Neural cell (in vitro differentiated cells): ENCODE measurements around the gene ATE1. TPM values are rescaled to one million over a fixed set of nuclear protein-coding genes. Genes with fewer than 3 reads are reported as not detected.
"Not testable (repeated sequence)": the region's sequence is repeated elsewhere in the genome, so short reads cannot be mapped to it uniquely, and the experiment has no call there.

Experiments
- H2AFZ ChIP-seq: fragments of 200-600, 300-800 bp; sonication (generic), shearing (Covaris generic); 2 replicates; pipeline ENCODE4 v1.6.0; 2014; ENCODE audit warnings: low read depth, mild to moderate bottlenecking, antibody characterized with exemption, low read length, moderate library complexity
- H3F3A ChIP-seq: fragments of 200-600 bp; shearing (Covaris generic); 2 replicates; pipeline ENCODE4 v1.6.1; 2016; ENCODE audit warnings: mild to moderate bottlenecking, moderate library complexity, mixed read lengths, antibody characterized with exemption, low read length; ENCODE audit not compliant: insufficient read depth, poor library complexity, severe bottlenecking
- H3K27ac ChIP-seq: fragments of 200-600, 300-800 bp; sonication (generic), shearing (Covaris generic); 2 replicates; pipeline ENCODE4 v1.5.1; 2014; ENCODE audit warnings: mild to moderate bottlenecking, low read length, moderate library complexity
- H3K27me3 ChIP-seq: fragments of 300-800, 200-600 bp; sonication (generic), shearing (Covaris generic); 2 replicates; pipeline ENCODE4 v1.6.0; 2014; ENCODE audit warnings: mild to moderate bottlenecking, low read depth, low read length, moderate library complexity; ENCODE audit not compliant: insufficient read depth
- H3K36me3 ChIP-seq: fragments of 300-800, 200-600 bp; sonication (generic), shearing (Covaris generic); 2 replicates; pipeline ENCODE4 v1.5.1; 2014; ENCODE audit warnings: mild to moderate bottlenecking, antibody characterized with exemption, low read length, moderate library complexity; ENCODE audit not compliant: insufficient read depth
- H3K4me2 ChIP-seq: fragments of 300-800, 200-600 bp; sonication (generic), shearing (Covaris generic); 2 replicates; pipeline ENCODE4 v1.6.0; 2014; ENCODE audit warnings: mild to moderate bottlenecking, low read length
- H3K4me3 ChIP-seq: fragments of 300-800, 200-600 bp; sonication (generic), shearing (Covaris generic); 2 replicates; pipeline ENCODE4 v1.5.1; 2014; ENCODE audit warnings: mild to moderate bottlenecking, low read length, moderate library complexity
- H3K79me2 ChIP-seq: fragments of 200-600 bp; shearing (Covaris generic); replicated peaks from 2 replicates; pipeline ENCODE4 v1.6.0; 2014; ENCODE audit warnings: mild to moderate bottlenecking, low read length, moderate library complexity; ENCODE audit not compliant: insufficient read depth
- H3K9ac ChIP-seq: fragments of 300-800, 200-600 bp; sonication (generic), shearing (Covaris generic); 2 replicates; pipeline ENCODE4 v1.6.1; 2016; ENCODE audit warnings: mild to moderate bottlenecking, low read length, mixed read lengths
- H3K9me2 ChIP-seq: fragments of 200-600 bp; shearing (Covaris generic); 2 replicates; pipeline ENCODE4 v1.6.1; 2016; ENCODE audit warnings: mild to moderate bottlenecking, low read length, mixed read lengths; ENCODE audit not compliant: insufficient read depth
- H3K9me3 ChIP-seq: fragments of 200-600, 300-800 bp; sonication (generic), shearing (Covaris generic); 2 replicates; pipeline ENCODE4 v1.6.1; 2016; ENCODE audit warnings: mild to moderate bottlenecking, mixed run types, low read length, moderate library complexity, mixed read lengths
- H4K20me1 ChIP-seq: fragments of 200-600 bp; shearing (Covaris generic); 2 replicates; pipeline ENCODE4 v1.6.1; 2016; ENCODE audit warnings: mild to moderate bottlenecking, mixed run types; ENCODE audit not compliant: insufficient read depth
- CTCF ChIP-seq: fragments of 450-650 bp; IDR thresholded peaks from 2 replicates; pipeline ENCODE4 v1.5.1; 2014; ENCODE audit warnings: antibody characterized with exemption, mild to moderate bottlenecking, moderate library complexity; ENCODE audit not compliant: poor library complexity, severe bottlenecking
- EP300 ChIP-seq: fragments of 450-650 bp; conservative IDR thresholded peaks from 2 replicates; pipeline ENCODE4 v1.6.1; 2014; ENCODE audit warnings: antibody characterized with exemption, mild to moderate bottlenecking, moderate library complexity; ENCODE audit not compliant: poor library complexity, severe bottlenecking
- EZH2 ChIP-seq: fragments of 200-600, 300-800 bp; shearing (Covaris generic), sonication (generic); IDR thresholded peaks from 2 replicates; pipeline ENCODE4 v1.6.1; 2014; ENCODE audit warnings: antibody characterized with exemption, low read length, borderline replicate concordance, mild to moderate bottlenecking; ENCODE audit not compliant: insufficient read depth, poor library complexity, severe bottlenecking
- MXI1 ChIP-seq: fragments of 450-650 bp; conservative IDR thresholded peaks from 2 replicates; pipeline ENCODE4 v1.6.1; 2014; ENCODE audit warnings: antibody characterized with exemption, mild to moderate bottlenecking; ENCODE audit not compliant: poor library complexity, severe bottlenecking
- POLR2AphosphoS5 ChIP-seq: IDR thresholded peaks from 2 replicates; pipeline ENCODE4 v1.6.1; 2012
- RAD21 ChIP-seq: fragments of 450-650 bp; conservative IDR thresholded peaks from 2 replicates; pipeline ENCODE4 v1.6.1; 2014; ENCODE audit warnings: antibody characterized with exemption, mild to moderate bottlenecking, moderate library complexity
- SMC3 ChIP-seq: fragments of 450-650 bp; conservative IDR thresholded peaks from 2 replicates; pipeline ENCODE4 v1.6.1; 2014; ENCODE audit warnings: antibody characterized with exemption, mild to moderate bottlenecking, moderate library complexity; ENCODE audit not compliant: poor library complexity
- TAF1 ChIP-seq: IDR thresholded peaks from 2 replicates; pipeline ENCODE4 v1.6.1; 2012; ENCODE audit warnings: low read depth
- polyA plus RNA-seq: library from polyadenylated mRNA; depleted of rRNA; stranded (reverse); fragments of >200 nt; gene quantifications from 2 replicates; pipeline ENCODE4 v1.2.3, GENCODE V29; 2014
- TF ChIP-seq, protein P1 (sequence below): IDR thresholded peaks from 2 replicates; pipeline ENCODE4 v1.6.1; 2012; ENCODE audit warnings: borderline replicate concordance

The ATE1 gene
- polyA plus RNA-seq, 1 donor from 2014 or later, result 23.7 TPM

GRCh38 chr10:121936295-121936694, 8.5 kb upstream of the ATE1 start:
- H3K27me3 ChIP-seq, result no peaks in the 10 kb centered on the region
- H3K9me3 ChIP-seq, result no peaks in the 10 kb centered on the region
- no peaks in the 10 kb centered on the region for H3K9me2 ChIP-seq
- H2AFZ ChIP-seq, result no peak overlapping the region
- no peak overlapping the region for H3K4me2 ChIP-seq
- no peaks in the 10 kb centered on the region for H4K20me1 ChIP-seq
- TF ChIP-seq CTCF (no peak), EZH2 (no peak), RAD21 (no peak), TAF1 (no peak), MXI1 (no peak), EP300 (no peak), POLR2AphosphoS5 (no peak), SMC3 (no peak)
- TF ChIP-seq, protein P1, sequence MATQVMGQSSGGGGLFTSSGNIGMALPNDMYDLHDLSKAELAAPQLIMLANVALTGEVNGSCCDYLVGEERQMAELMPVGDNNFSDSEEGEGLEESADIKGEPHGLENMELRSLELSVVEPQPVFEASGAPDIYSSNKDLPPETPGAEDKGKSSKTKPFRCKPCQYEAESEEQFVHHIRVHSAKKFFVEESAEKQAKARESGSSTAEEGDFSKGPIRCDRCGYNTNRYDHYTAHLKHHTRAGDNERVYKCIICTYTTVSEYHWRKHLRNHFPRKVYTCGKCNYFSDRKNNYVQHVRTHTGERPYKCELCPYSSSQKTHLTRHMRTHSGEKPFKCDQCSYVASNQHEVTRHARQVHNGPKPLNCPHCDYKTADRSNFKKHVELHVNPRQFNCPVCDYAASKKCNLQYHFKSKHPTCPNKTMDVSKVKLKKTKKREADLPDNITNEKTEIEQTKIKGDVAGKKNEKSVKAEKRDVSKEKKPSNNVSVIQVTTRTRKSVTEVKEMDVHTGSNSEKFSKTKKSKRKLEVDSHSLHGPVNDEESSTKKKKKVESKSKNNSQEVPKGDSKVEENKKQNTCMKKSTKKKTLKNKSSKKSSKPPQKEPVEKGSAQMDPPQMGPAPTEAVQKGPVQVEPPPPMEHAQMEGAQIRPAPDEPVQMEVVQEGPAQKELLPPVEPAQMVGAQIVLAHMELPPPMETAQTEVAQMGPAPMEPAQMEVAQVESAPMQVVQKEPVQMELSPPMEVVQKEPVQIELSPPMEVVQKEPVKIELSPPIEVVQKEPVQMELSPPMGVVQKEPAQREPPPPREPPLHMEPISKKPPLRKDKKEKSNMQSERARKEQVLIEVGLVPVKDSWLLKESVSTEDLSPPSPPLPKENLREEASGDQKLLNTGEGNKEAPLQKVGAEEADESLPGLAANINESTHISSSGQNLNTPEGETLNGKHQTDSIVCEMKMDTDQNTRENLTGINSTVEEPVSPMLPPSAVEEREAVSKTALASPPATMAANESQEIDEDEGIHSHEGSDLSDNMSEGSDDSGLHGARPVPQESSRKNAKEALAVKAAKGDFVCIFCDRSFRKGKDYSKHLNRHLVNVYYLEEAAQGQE, result no peak
- no peaks in the 10 kb centered on the region for H3K79me2 ChIP-seq
- no peak overlapping the region for H3K9ac ChIP-seq
- H3K27ac ChIP-seq, result no peak overlapping the region
- no peaks in the 10 kb centered on the region for H3K36me3 ChIP-seq
- H3F3A ChIP-seq, result no peaks in the 10 kb centered on the region
- H3K4me3 ChIP-seq, result no peak overlapping the region

- Histone ChIP-seq H4K20me1 (no peaks in the 10 kb centered on the region), H2AFZ (no peak overlapping the region), H3K36me3 (no peaks in the 10 kb centered on the region), H3K4me3 (no peak overlapping the region), H3K79me2 (no peaks in the 10 kb centered on the region), H3K9ac (no peak overlapping the region), H3F3A (no peaks in the 10 kb centered on the region), H3K4me2 (no peak overlapping the region), H3K27ac (no peak overlapping the region), H3K9me2 (no peaks in the 10 kb centered on the region), H3K9me3 (no peaks in the 10 kb centered on the region), H3K27me3 (no peaks in the 10 kb centered on the region)
- TF ChIP-seq TAF1, result no peak
These were observed 7.9 kb upstream of the ATE1 start for GRCh38 chr10:121935702-121936101.

- not testable (repeated sequence) for H3K9me3 ChIP-seq, H3K36me3 ChIP-seq, H3K27ac ChIP-seq, H4K20me1 ChIP-seq, H3K9me2 ChIP-seq, H2AFZ ChIP-seq, H3K27me3 ChIP-seq, H3K9ac ChIP-seq, H3K4me3 ChIP-seq, H3K4me2 ChIP-seq, H3F3A ChIP-seq
- H3K79me2 ChIP-seq, result peaks cover 14% of the 10 kb centered on the region
These were observed 2.6 kb upstream of the ATE1 start for GRCh38 chr10:121930268-121931085.

DNA sequence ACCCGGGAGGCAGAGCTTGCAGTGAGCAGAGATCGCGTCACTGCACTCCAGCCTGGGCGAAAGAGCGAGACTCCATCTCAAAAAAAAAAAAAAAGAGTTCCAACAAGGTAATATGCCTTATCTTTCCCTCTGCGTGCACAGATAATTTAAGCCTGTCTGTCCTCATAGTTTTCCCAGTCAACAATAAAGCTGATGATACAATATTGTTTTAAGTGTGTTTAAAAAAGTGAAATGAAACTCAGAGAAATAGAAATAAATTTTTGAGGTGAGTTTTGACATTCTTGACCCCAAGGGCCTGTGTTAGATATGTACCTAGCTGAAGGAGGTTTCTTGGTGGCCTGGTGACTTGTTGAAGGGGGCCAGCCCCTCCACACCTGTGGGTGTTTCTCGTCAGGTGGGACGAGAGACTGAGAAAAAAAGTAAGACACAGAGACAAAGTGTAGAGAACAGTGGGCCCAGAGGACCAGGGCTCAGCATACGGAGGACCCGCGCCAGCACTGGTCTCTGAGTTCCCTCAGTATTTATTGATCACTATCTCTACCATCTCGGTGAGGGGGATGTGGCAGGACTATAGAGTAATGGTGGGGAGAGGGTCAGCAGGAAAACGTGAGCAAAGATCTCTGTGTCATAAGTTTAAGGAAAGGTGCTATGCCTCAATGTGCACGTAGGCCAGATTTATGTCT, 1.9 kb upstream of the ATE1 start:
- not testable (repeated sequence) for H3K9me3 ChIP-seq, H3K4me3 ChIP-seq, H3K9ac ChIP-seq, H3K36me3 ChIP-seq, H2AFZ ChIP-seq, H3K9me2 ChIP-seq, H3F3A ChIP-seq, H3K27ac ChIP-seq, H3K4me2 ChIP-seq, H3K27me3 ChIP-seq, H4K20me1 ChIP-seq
- H3K79me2 ChIP-seq, result peaks cover 22% of the 10 kb centered on the region
